ENCODE data around the gene VSTM5. TPM values are rescaled to one million over a fixed set of nuclear protein-coding genes. Genes with fewer than 3 reads are reported as not detected.

The VSTM5 gene
- total RNA-seq, 3 donors from 2014 or later = 0.29 TPM; not detected in 2

- TF ChIP-seq POLR2AphosphoS5 (IDR thresholded peaks at IDR 0.05) = no peak
- TF ChIP-seq POLR2A (IDR thresholded peaks at IDR 0.05) = no peak
- TF ChIP-seq, protein P1, sequence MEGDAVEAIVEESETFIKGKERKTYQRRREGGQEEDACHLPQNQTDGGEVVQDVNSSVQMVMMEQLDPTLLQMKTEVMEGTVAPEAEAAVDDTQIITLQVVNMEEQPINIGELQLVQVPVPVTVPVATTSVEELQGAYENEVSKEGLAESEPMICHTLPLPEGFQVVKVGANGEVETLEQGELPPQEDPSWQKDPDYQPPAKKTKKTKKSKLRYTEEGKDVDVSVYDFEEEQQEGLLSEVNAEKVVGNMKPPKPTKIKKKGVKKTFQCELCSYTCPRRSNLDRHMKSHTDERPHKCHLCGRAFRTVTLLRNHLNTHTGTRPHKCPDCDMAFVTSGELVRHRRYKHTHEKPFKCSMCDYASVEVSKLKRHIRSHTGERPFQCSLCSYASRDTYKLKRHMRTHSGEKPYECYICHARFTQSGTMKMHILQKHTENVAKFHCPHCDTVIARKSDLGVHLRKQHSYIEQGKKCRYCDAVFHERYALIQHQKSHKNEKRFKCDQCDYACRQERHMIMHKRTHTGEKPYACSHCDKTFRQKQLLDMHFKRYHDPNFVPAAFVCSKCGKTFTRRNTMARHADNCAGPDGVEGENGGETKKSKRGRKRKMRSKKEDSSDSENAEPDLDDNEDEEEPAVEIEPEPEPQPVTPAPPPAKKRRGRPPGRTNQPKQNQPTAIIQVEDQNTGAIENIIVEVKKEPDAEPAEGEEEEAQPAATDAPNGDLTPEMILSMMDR (IDR thresholded peaks at IDR 0.05) = no peak
- DNase-seq (ENCODE audit: low spot score in 2 of 2) = no peak
- H3K27me3 ChIP-seq = no peaks in the 10 kb centered on the region
Measured at GRCh38 chr11:93823210-93823609, 27.2 kb downstream of the VSTM5 start.

DNA sequence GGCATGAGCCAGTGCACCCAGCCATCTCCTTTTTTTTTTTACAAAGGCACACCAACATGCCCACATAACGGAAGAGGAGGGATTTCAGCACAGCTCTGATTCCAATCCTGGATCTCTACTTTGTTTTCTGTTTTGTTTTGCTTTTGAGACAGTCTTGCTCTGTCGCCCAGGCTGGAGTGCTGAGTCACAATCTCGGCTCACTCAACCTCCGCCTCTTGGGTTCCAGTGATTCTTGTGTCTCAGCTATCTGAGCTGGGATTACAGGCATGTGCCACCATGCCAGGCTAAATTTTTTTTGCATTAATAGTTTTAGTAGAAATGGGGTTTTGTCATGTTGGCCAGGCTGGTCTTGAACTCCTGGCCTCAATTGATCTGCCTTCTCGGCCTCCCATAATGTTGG lies 28.1 kb downstream of the VSTM5 start:
- Histone ChIP-seq H3K27me3 (no peaks in the 10 kb centered on the region), H3K36me3 (no peaks in the 10 kb centered on the region), H3K4me3 (no peak overlapping the region), H3K9me3 (no peaks in the 10 kb centered on the region), H3K4me1 (no peaks in the 10 kb centered on the region), H3K27ac (no peak overlapping the region)
- DNase-seq (ENCODE audit: low spot score in 2 of 2) = no peak
- TF ChIP-seq, protein P1 (IDR thresholded peaks at IDR 0.05) = no peak
- TF ChIP-seq POLR2AphosphoS5 (IDR thresholded peaks at IDR 0.05) (no peak), POLR2A (IDR thresholded peaks at IDR 0.05) (no peak)
- intact Hi-C loops (cut with DNase I; ENCODE audit: low total_unique reads) = no loop called here

More at GRCh38 chr11:93823210-93823609, 27.2 kb downstream of the VSTM5 start:
- H3K4me3 ChIP-seq = no peak overlapping the region
- H3K36me3 ChIP-seq = no peaks in the 10 kb centered on the region
- H3K27ac ChIP-seq = no peak overlapping the region
- no peaks in the 10 kb centered on the region for H3K4me1 ChIP-seq
- intact Hi-C loops (cut with DNase I; ENCODE audit: low total_unique reads) = no loop called here
- H3K9me3 ChIP-seq = no peaks in the 10 kb centered on the region

- TF ChIP-seq, protein P1 (IDR thresholded peaks at IDR 0.05) = no peak
- TF ChIP-seq POLR2AphosphoS5 (IDR thresholded peaks at IDR 0.05) (no peak), POLR2A (IDR thresholded peaks at IDR 0.05) (no peak)
- H3K27ac ChIP-seq = no peak overlapping the region
- no peaks in the 10 kb centered on the region for H3K27me3 ChIP-seq
- no peaks in the 10 kb centered on the region for H3K9me3 ChIP-seq
- no peaks in the 10 kb centered on the region for H3K4me1 ChIP-seq
- DNase-seq (ENCODE audit: low spot score in 2 of 2) = no peak
- intact Hi-C loops (cut with DNase I; ENCODE audit: low total_unique reads) = no loop called here
- H3K4me3 ChIP-seq = no peak overlapping the region
- H3K36me3 ChIP-seq = no peaks in the 10 kb centered on the region
Measured at GRCh38 chr11:93821617-93822016, 28.8 kb downstream of the VSTM5 start.

DNA sequence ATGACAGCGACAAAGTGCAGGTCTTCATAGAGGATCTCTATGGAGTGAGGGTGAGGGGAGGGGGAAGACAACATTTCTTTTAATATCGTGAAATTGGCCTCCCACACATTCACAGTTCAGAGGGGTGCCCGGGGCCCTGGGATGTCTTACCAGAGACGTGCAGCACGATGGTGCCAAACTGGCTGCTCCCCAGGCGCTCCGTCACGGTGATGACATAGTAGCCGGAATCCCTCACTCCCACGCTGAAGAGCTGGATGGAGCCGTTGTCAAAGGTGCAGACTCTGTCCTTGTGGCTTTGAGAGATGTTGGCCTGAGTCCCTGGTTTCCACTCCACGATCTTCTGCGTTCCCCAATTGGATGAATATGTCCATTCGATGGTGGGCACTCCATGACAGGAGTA lies 29.6 kb downstream of the VSTM5 start:
- no peaks in the 10 kb centered on the region for H3K36me3 ChIP-seq
- intact Hi-C loops (cut with DNase I; ENCODE audit: low total_unique reads) = no loop called here
- TF ChIP-seq, protein P1 (IDR thresholded peaks at IDR 0.05) = no peak
- TF ChIP-seq POLR2A (IDR thresholded peaks at IDR 0.05) (no peak), POLR2AphosphoS5 (IDR thresholded peaks at IDR 0.05) (no peak)

DNA sequence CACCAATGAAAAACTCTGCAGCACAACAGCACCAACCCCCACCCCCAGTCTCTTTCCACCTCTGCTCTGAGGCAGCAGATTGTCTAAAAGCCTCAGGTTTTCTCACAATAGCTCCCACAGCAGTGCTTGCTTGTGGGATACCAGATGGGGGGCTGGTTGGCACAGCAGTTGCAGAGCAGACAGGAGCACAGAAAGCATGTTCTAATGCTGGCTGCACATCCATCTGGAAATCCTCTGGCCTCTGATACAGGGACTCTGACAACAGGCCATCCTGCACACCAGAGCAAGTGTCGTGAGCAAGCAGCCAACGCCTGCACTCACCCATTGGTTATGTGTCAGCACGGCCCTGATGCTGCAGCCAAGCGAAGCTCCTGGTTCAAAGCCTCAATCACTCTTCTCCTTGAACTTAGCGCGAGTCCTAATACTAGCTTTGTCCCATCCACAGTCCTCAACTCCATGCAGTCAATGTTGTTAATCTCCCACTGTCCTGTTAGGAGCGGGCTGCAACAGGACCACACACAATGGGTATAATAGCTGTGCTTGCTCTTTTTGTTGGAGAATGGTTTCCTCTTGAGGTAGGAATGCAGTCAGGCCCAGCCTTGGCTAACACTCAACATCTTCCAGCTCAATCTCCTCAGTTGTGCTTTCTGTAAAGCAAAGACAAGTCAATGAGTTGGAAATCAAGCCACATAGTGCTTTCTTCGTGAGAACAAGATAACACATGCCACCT lies 30.3 kb downstream of the VSTM5 start:
- H3K4me3 ChIP-seq = no peak overlapping the region
- no peak for DNase-seq (ENCODE audit: low spot score in 2 of 2)
- H3K27me3 ChIP-seq = no peaks in the 10 kb centered on the region
- intact Hi-C loops (cut with DNase I; ENCODE audit: low total_unique reads) = no loop called here
- H3K36me3 ChIP-seq = no peaks in the 10 kb centered on the region
- TF ChIP-seq POLR2AphosphoS5 (IDR thresholded peaks at IDR 0.05) (no peak), POLR2A (IDR thresholded peaks at IDR 0.05) (no peak)
- TF ChIP-seq, protein P1 (IDR thresholded peaks at IDR 0.05) = no peak
- no peaks in the 10 kb centered on the region for H3K4me1 ChIP-seq
- no peaks in the 10 kb centered on the region for H3K9me3 ChIP-seq
- H3K27ac ChIP-seq = no peak overlapping the region

More for the DNA sequence above, 29.6 kb downstream of the VSTM5 start:
- no peaks in the 10 kb centered on the region for H3K27me3 ChIP-seq
- no peak overlapping the region for H3K4me3 ChIP-seq
- H3K9me3 ChIP-seq = no peaks in the 10 kb centered on the region
- H3K27ac ChIP-seq = no peak overlapping the region
- DNase-seq (ENCODE audit: low spot score in 2 of 2) = no peak
- H3K4me1 ChIP-seq = no peaks in the 10 kb centered on the region

Measured in breast epithelium (tissue), 4 donors.